ENCODE measurements around the gene C16orf92.
A peak's percentile ranks its signal among the peaks of the same experiment; 100 is the strongest.

Gene C16orf92

DNA sequence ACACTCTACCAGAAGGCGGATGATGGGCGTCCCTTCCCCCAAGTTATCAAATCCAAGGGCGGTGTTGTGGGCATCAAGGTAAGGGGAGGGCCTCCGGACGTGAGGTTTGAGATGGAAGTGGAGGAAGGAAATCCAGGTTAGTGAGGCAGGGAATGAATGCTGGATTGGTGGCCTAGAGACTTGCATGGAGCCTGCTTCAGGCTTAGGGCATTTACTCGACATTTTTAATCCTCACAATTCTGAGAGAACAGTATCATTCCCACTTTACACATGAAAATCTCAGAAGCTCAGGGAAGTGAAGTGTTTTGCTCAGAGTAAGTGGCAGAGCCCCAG lies 44.6 kb downstream of the C16orf92 start:
- Histone ChIP-seq H3K27ac (no peak overlapping the region), H3K9me3 (ENCODE audit: severe bottlenecking) (no peaks in the 10 kb centered on the region), H3K27me3 (ENCODE audit: insufficient read depth, low read depth, severe bottlenecking) (no peaks in the 10 kb centered on the region), H3K36me3 (peaks cover 73% of the 10 kb centered on the region), H3K4me3 (ENCODE audit: low read depth, low read length) (no peak overlapping the region)
- TF ChIP-seq, protein P1, sequence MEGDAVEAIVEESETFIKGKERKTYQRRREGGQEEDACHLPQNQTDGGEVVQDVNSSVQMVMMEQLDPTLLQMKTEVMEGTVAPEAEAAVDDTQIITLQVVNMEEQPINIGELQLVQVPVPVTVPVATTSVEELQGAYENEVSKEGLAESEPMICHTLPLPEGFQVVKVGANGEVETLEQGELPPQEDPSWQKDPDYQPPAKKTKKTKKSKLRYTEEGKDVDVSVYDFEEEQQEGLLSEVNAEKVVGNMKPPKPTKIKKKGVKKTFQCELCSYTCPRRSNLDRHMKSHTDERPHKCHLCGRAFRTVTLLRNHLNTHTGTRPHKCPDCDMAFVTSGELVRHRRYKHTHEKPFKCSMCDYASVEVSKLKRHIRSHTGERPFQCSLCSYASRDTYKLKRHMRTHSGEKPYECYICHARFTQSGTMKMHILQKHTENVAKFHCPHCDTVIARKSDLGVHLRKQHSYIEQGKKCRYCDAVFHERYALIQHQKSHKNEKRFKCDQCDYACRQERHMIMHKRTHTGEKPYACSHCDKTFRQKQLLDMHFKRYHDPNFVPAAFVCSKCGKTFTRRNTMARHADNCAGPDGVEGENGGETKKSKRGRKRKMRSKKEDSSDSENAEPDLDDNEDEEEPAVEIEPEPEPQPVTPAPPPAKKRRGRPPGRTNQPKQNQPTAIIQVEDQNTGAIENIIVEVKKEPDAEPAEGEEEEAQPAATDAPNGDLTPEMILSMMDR (IDR thresholded peaks at IDR 0.05; ENCODE audit: low read depth, low read length) = no peak
- DNase-seq = no peak

DNA sequence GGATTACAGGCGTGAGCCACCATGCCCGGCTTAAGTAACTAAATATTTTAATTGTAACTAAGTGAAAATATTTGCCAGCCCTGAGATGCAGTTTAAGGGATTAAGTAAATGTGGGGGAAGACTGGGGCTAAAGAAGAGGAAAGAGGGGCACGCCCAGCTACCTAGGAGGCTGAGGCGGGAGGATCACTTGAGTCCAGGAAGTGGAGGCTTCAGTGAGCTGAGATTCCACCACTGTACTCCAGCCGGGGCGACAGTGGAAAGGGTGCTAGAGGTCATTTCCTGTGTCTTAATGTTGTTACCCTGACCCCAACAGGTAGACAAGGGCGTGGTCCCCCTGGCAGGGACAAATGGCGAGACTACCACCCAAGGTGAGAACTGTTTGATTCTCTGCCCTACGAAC lies 45.3 kb downstream of the C16orf92 start:
- H3K36me3 ChIP-seq = peaks cover 81% of the 10 kb centered on the region
- no peak for DNase-seq
- TF ChIP-seq, protein P1 (IDR thresholded peaks at IDR 0.05; ENCODE audit: low read depth, low read length) = no peak
- no peaks in the 10 kb centered on the region for H3K9me3 ChIP-seq (ENCODE audit: severe bottlenecking)
- no peak overlapping the region for H3K27ac ChIP-seq
- H3K27me3 ChIP-seq (ENCODE audit: insufficient read depth, low read depth, severe bottlenecking) = no peaks in the 10 kb centered on the region
- H3K4me3 ChIP-seq (ENCODE audit: low read depth, low read length) = no peak overlapping the region

DNA sequence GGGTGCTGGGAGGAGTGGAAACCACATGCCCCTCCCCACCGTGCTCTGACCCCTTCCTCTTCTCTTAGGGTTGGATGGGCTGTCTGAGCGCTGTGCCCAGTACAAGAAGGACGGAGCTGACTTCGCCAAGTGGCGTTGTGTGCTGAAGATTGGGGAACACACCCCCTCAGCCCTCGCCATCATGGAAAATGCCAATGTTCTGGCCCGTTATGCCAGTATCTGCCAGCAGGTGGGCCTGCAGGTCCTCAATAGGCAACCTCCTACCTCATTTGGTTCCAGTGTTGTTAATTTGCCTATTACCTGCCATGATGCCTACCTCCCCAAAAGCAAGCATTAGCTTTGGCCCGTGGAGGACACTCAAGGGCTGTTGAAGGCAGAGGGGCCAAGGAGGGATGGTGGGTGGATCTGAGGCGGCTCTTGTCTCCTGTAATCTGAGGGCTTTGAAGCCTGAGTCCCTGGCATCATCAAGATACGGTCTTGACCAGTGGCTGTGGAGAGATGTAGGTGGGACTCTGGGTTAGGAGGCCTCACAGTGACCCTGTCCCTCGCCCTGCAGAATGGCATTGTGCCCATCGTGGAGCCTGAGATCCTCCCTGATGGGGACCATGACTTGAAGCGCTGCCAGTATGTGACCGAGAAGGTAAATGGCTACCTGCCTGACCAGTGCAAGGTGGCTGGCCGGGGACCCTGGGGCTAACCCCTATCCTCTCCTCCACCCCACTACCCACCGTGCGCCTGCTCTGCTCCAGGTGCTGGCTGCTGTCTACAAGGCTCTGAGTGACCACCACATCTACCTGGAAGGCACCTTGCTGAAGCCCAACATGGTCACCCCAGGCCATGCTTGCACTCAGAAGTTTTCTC lies 46.0 kb downstream of the C16orf92 start:
- H3K4me3 ChIP-seq (ENCODE audit: low read depth, low read length) = no peak overlapping the region
- H3K27me3 ChIP-seq (ENCODE audit: insufficient read depth, low read depth, severe bottlenecking) = no peaks in the 10 kb centered on the region
- peaks cover 87% of the 10 kb centered on the region for H3K36me3 ChIP-seq
- H3K27ac ChIP-seq = no peak overlapping the region
- TF ChIP-seq, protein P1 (IDR thresholded peaks at IDR 0.05; ENCODE audit: low read depth, low read length) = peak; percentile 60
- H3K9me3 ChIP-seq (ENCODE audit: severe bottlenecking) = no peaks in the 10 kb centered on the region
- no peak for DNase-seq

DNA sequence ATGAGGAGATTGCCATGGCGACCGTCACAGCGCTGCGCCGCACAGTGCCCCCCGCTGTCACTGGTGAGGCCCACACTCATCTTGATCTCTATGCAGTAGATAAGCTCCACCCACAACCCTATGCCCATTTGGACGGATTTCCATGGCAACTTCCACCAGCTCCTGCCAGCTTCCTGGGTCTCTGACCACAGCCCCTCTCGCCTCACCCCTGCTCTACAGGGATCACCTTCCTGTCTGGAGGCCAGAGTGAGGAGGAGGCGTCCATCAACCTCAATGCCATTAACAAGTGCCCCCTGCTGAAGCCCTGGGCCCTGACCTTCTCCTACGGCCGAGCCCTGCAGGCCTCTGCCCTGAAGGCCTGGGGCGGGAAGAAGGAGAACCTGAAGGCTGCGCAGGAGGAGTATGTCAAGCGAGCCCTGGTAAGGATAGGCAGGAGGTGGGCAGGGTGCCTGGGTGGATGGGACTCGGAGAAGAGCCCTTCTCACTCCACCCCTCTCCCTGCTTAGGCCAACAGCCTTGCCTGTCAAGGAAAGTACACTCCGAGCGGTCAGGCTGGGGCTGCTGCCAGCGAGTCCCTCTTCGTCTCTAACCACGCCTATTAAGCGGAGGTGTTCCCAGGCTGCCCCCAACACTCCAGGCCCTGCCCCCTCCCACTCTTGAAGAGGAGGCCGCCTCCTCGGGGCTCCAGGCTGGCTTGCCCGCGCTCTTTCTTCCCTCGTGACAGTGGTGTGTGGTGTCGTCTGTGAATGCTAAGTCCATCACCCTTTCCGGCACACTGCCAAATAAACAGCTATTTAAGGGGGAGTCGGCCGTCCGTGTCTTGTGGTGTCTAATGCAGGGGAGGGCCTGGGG lies 46.8 kb downstream of the C16orf92 start:
- Histone ChIP-seq H3K4me3 (ENCODE audit: low read depth, low read length) (no peak overlapping the region), H3K9me3 (ENCODE audit: severe bottlenecking) (no peaks in the 10 kb centered on the region), H3K36me3 (peaks cover 89% of the 10 kb centered on the region), H3K27me3 (ENCODE audit: insufficient read depth, low read depth, severe bottlenecking) (no peaks in the 10 kb centered on the region), H3K27ac (no peak overlapping the region)
- TF ChIP-seq, protein P1 (IDR thresholded peaks at IDR 0.05; ENCODE audit: low read depth, low read length) = no peak
- DNase-seq = no peak

DNA sequence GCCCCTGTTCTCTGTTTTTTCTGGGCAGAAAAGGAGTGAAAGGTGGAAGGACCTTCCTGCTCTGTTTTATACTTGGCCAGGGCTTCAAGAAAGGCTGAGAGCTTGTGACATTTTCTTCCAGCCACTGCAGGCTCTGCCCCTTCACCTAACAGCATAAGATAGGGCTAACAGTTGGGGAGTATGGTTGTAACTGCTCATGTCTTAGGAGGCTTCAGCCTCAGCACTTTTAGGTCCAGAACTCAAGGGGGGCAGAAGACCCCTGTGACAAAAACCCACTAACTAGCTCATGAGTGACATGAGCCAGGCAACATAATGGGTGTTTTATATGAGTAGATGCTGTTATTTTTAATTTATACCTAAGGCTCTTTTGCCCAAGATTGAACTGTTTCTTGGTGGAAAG lies 47.5 kb downstream of the C16orf92 start:
- TF ChIP-seq, protein P1 (IDR thresholded peaks at IDR 0.05; ENCODE audit: low read depth, low read length) = no peak
- Histone ChIP-seq H3K36me3 (peaks cover 86% of the 10 kb centered on the region), H3K27me3 (ENCODE audit: insufficient read depth, low read depth, severe bottlenecking) (no peaks in the 10 kb centered on the region), H3K27ac (no peak overlapping the region), H3K4me3 (ENCODE audit: low read depth, low read length) (no peak overlapping the region), H3K9me3 (ENCODE audit: severe bottlenecking) (no peaks in the 10 kb centered on the region)
- no peak for DNase-seq
